MM.1S (cell line): ENCODE data around the gene SOX18.

Source experiments
- CTCF ChIP-seq: fragments of 300-600 bp; sonication (generic); IDR thresholded peaks from 2 replicates; pipeline ENCODE4 v1.5.1; 2016; ENCODE audit warnings: antibody characterized with exemption, low read length, mixed read lengths
- EZH2 ChIP-seq: fragments of 300-600 bp; sonication (generic); optimal IDR thresholded peaks from 2 replicates; pipeline ENCODE3; 2017; ENCODE audit warnings: low read depth, mild to moderate bottlenecking, antibody characterized with exemption, low read length, mixed read lengths
- EZH2phosphoT487 ChIP-seq: fragments of 300-600 bp; sonication (generic); IDR thresholded peaks from 2 replicates; pipeline ENCODE4 v1.6.1; 2018; ENCODE audit warnings: antibody characterized with exemption, low read length

GRCh38 chr20:64065974-64066343 is 16.5 kb upstream of the SOX18 start:
- no peak for TF ChIP-seq EZH2
- TF ChIP-seq CTCF = no peak
- no peak for TF ChIP-seq EZH2phosphoT487
